GM19099 (cell line): ENCODE data around the gene TTF2.

Source experiments
- POLR2A ChIP-seq: IDR thresholded peaks from 3 replicates; pipeline ENCODE4 v1.6.1; 2011; ENCODE audit warnings: low read depth; ENCODE audit not compliant: insufficient read length; ENCODE audit errors: extremely low read depth

Gene TTF2

DNA sequence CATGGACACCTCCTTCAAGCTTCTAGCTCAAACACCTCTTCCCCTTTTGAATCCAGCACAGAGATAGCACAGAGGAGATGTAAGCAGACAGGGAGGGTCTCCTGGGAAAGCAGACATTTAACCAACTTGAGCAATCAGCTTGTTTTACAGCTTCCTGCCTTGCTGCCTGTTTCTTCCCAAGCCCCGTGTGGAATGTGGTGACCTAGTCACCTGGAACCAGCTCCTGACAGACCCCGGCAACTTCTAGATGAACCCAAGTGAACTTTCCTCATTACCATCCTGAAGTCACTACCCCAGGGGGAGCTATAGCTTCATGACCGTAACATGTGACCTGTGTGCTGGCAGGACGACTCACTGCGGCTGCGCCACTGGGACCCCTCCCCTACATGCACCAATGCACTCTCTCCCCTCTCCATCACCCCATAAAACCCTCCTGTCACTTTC lies 24.1 kb upstream of the TTF2 start:
- no peak for TF ChIP-seq POLR2A

DNA sequence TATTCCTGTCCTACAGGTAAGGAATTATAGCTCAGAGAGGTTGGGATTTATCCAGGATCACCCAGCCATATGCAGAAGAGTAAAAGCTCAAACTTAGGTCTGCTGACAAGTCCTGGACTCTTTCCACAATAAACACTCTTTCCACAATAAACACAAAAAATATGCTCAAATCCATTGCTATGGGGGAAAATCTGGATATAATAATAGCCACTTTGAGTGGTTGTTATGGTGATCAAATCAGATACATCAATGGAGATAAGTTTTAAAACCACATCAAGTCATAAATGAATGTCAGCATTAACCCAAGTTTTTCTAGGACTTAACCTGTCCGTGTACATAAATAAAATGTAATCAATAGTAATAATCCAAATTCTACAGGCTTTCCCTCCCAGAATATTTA lies 22.3 kb upstream of the TTF2 start:
- no peak for TF ChIP-seq POLR2A

DNA sequence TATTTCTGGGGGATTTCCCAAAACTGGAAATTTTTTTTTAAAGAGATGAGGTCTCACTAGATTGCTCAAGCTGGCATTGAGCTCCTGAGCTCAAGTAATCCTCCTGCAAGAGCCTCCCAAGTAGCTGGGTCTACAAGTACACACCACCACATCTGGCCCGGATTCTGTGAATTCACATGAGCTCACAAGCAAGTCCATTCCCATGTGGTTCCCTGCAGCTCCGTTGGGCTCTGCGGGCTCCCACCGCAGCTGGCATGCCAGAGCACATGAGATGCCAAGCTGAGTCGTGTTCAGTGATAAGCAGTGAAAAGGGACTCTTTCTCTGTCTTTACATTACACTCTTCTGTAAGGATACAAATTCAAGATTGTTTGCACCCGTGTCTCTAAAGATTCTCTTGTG lies 21.9 kb upstream of the TTF2 start:
- no peak for TF ChIP-seq POLR2A

DNA sequence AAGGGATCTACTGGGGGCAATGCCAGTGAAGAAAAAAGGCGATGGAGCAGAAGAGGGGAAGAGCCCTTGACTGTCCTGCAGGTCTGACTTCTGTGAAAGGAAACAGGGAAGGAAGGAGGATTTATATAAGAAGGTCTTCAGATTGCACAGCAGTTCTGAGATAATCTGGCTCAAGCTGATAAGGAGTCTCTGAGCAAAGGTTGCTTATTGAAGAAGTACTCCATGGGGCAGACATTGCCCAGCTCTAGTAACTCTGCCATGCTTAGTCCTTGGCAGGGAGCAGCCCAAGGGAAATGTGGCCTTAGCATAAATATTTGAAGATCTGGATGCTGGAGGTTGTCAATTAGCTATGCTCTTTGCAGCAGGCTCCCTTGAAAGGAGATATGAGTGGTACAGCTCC lies 15.9 kb upstream of the TTF2 start:
- TF ChIP-seq POLR2A, result no peak

DNA sequence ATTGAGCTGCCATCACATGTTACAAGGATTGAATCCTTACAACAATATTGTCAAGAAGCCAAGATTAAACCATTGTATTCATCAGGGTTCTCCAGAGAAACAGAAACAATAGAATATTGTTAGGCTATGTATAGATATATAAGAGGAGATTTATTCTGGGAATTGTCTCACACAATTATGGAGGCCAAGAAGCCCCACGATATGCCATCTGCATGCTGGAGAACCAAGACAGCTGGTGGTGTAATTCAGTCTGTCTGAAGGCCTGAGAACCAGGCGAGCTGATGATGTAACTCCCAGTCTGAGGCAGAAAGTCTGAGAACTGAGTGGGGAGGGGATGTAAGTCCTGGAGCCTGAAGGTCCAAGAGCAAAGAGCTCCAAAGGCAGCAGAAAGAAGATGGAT lies 14.5 kb upstream of the TTF2 start:
- no peak for TF ChIP-seq POLR2A

DNA sequence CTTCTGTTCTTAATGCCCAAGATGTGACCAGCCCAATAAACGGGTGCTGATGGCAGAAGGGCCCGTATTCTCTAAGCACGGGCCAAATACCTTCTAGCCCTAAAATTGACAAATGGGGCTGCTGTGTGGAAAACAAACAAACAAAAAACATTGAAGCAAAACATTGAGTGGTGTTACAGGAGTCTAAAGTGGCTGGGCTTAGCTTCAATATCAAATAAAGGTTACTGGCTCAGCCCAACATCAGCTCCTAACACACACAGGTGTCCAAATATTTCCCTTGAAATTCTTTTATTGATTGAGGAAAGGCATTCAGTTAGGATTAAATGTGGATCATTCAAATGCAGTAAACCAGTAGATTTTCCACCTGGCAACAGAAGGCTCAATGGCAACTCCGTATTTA lies 13.3 kb upstream of the TTF2 start:
- no peak for TF ChIP-seq POLR2A

DNA sequence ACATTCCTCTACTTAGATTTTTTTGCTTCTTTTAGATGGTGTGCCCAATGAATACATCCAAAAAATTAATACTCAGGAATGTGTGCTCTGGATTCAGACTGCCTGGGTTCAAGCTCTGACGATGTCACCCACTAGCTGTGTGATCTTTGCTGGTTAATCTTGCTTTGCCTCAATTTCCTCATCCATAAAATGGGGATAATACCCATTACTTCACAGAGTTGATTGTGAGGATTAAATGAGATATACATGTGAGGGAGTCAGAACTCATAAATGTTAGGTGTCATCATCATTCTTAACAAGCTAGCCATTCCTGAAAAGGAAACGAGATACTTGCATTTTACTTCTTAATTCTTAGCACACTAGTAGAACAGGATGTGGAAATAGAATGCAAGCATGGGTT lies 12.9 kb upstream of the TTF2 start:
- no peak for TF ChIP-seq POLR2A

DNA sequence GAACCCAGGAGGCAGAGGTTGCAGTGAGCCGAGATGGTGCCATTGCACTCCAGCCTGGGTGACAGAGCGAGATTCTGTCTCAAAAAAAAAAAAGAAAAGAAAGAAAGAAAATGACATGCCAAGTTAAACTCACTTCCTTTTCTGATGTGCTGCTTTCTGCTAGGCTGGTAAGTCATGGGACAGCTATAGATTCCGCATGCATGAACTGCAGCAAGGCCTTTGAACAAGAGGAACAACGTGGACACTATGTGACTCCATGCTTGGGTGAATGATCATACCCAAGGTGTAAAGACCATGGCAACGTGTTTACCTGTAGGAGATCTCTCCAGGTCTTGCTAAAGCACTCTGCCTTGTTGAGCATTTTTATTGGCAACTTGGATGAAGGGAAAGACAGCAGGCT lies 10.3 kb upstream of the TTF2 start:
- no peak for TF ChIP-seq POLR2A

DNA sequence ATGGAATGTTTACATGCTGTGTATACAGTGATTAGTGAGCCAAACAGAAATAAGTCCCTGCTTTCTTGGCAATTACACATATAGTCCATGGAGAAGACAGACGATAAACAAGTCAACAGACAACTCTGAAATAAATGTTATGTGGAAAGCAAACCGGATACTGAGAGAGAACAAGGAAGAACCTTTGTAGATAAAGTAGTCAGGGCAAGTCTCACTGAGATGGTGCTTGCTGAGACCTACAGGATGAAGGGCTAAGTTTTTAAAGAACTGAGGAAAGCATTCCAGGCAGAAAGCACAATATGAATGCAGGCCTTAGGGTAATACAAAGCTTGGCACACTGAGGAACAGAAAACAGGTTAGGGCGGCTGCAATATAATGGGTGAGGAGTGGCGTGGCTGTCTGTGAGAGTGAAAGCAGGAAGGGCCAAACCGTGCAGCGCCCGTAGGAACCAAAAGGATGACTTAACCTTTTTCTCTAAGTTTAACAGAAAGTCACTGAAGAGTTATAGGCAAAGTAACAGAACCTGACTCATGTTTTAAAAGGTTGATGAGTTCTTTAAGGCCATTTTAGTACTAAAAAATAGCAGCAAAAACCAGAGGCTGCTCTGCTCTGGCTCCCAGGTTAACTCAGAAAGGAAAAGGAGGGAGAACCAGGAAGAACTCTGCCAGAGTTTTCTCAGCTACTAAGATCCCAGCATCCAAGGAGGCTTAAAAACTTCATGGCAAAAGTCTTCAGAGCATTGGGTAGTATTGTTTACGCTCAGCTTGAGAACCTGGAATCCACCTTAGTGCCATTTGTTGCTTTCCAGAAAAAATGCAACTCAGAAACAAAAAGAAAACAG lies 8.7 kb upstream of the TTF2 start:
- peak; percentile 24 for TF ChIP-seq POLR2A

DNA sequence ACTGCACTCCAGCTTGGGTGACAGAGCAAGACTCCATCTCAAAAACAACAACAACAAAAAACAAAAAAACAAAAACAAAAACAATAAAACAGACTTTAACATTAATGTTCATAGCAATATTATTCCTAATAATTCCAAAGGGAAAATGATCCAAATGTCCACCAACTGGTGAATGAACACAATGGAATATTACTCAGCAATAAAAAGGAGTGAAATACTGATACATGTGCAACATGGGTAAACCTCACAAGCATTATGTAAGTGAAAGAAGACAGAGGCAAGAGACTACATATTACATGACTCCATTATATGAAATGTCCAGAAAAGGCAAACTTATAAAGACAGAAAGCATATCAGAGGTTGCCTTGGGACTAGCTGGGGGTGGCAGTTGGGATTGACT lies 6.1 kb upstream of the TTF2 start:
- no peak for TF ChIP-seq POLR2A

DNA sequence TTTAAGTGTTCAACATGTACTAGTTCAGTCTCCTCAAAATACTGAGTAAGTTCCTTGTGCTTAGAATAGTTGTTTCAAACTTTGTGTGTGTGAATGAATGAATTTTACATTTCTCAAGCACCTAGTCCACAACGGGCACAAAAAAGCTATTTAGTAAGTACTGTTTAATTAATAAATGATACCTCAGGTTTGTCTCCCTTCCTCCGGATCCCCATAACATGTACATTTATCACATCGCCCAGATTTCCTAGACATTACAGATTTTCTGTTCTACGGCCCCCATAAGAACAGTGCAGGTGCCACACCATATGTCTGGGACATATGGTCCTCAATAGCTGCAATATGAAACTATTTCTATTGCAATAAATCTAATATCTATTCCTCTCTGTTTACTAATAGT lies 1.3 kb upstream of the TTF2 start:
- no peak for TF ChIP-seq POLR2A

DNA sequence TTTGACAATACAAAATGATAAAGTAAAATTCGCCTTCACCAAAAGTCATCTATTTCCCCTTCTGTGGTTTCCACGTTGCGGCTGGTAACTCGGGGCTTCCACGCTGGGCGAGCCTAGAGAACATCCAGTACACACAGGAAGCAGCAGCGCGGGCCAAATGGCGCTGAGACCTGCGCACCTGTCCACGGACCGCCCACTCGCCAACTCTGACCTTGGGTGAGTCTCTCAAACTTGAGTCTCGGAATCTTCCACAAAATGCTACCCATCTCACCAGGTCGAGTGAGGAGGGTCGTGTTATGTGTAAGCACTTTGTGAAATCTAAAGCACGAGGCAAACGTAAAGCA lies 820 bp upstream of the TTF2 start:
- TF ChIP-seq POLR2A, result no peak

DNA sequence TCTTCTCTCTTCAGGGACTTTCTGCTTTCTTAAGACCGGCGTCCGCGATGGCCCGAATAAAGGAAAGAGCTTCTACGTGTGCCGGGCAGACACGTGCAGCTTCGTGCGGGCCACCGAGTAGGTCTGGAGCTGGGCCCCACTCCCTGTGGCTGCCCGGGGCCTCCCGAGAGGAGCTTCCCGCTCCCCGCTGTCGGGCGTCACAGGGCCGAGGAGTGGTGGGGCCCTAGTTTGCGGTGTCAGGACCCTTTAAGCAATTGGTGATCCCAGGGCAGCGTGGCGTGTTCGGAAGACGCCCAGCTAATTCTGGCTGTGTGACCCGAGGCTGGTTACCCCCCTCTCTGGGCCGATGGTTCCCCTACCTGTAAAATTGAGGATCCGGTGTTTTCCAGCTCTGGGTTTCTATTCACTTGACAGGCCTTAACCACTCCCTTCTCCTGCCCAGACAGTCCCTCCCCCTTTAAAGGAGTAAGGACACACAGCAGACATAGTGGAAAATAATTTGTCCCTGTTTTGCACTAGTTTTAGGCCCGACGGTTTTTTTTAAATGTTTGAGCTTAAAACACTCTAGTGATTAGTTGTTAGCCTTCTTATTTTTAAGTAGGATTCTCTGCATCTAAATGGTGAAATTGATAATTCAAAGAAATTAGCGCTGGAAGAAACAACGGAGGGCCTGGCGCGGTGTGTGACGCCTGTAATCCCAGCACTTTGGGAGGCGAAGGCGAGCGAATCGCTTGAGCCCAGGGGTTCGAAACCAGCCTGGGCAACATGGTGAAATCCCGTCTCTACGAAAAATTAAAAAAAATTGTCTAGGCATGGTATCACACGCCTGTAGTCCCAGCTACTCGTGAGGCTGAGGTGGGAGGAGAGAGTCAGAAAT lies 553 bp downstream of the TTF2 start:
- TF ChIP-seq POLR2A, result peak; percentile 42

DNA sequence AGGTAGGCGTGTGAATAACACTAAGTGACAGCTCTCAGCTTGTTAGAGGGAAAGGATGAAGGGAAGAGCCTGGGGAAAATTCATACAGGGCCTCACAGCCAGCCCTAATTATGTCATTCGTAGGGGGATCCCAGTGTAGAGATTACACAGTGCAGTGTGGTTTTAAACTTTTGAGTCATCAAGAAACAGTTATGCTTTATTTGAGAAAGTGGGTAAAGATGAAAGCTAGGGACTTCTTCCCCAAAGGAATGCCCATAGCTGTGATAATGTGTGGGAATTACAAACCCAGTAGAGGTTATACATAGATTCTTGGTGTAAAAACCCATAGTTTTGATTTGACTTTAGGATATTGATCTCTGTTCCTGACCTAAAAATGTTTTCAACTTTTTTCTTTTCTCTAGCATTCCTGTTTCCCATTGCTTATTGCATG lies 1.9 kb downstream of the TTF2 start:
- TF ChIP-seq POLR2A, result no peak

DNA sequence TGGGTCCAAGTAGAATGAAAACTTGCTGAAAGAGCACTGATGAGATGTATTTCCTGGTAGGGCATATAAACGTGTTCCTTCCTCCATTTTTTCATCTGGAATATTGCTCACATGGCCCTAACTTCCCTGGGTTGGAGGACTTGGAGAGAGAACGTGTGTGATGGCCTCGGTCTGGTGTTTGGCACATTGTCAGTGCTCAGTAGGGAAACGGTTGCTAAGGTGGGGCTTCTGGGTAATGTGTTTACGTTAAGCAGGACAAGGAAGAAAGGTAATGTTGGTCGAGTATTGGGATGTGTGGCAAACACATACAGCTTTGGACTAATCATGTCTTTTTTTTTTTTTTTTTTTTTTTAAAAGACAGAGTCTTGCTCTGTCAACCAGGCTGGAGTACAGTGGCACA lies 6.2 kb downstream of the TTF2 start:
- TF ChIP-seq POLR2A, result no peak

DNA sequence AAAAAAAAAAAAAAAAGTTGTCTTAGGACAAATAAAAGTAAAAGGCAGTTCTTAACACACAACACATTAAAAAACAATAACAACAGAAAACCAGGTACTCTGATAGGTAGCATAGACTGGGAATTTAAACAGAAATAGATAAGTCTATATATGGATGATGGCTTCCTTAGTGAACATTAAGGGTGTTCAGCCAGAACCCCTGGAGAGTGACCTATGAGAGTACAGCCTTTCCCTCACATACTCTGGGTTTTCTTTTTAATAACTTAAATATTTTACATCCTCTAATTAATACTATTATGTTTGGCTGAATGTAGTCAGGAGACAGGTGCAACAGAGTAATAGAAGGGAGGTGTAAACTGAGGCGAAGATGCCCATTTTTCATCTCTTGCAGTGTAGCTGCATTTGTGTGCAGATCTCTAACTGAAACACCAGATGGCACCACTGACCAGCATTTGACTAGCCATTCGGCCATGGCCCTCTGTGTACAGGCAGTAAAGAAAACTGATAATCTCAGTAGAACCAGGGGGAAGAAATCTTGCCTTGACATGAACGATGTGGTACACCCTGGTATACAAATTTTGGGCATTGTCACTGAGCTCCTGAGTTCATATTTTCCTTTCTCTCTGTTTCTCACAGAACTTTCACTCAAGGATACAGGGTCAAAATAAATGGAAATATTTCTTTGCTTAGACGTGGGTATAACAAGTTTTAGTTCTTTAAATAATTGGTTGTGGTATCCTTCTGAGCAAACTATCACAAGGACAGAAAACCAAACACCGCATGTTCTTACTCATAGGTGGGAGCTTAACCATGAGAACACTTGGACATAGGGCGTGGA lies 7.6 kb downstream of the TTF2 start:
- TF ChIP-seq POLR2A, result no peak

DNA sequence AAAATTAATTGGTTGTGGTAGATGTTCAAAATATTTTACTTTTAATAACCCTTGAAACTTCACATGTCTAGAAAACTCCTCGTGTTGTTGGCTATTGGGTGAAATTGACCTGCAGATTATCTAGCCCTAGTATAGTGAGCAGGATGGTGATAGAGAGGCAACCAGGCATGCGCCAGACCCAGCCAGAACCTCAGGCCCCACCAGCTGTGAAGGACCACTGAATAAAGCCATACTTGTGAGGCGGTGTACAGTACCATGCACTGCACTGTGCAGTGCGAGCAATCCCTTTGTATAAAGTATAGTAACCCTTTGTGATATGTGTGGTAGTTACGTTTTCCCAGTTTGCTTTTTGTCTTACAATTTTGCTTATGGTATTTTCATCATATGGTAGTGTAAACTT lies 8.5 kb downstream of the TTF2 start:
- no peak for TF ChIP-seq POLR2A
